Mesothelial cell of epicardium (in vitro differentiated cells): ENCODE data around the gene CHST2. TPM values are rescaled to one million over a fixed set of nuclear protein-coding genes. Genes with fewer than 3 reads are reported as not detected.

Experiments
- DNase-seq, 2 experiments: peaks; one replicate each; pipeline ENCODE4 v3.0.0; 2021; ENCODE audit warnings: low spot score in 2 of 2; ENCODE audit not compliant: unreplicated experiment in 2 of 2
- H3K27ac Mint-ChIP-seq: 2 replicates; pipeline ENCODE4 v1.8.0; 2021; ENCODE audit warnings: mixed read lengths
- H3K27me3 Mint-ChIP-seq: 2 replicates; pipeline ENCODE4 v1.8.0; 2021; ENCODE audit warnings: low read depth, mixed read lengths
- H3K36me3 Mint-ChIP-seq: 2 replicates; pipeline ENCODE4 v1.8.0; 2021; ENCODE audit warnings: mixed read lengths
- H3K4me1 Mint-ChIP-seq: 2 replicates; pipeline ENCODE4 v1.8.0; 2021; ENCODE audit warnings: mixed read lengths
- H3K4me3 Mint-ChIP-seq: 2 replicates; pipeline ENCODE4 v1.8.0; 2021; ENCODE audit warnings: mild to moderate bottlenecking, moderate library complexity, mixed read lengths
- H3K9me3 Mint-ChIP-seq: 2 replicates; pipeline ENCODE4 v1.8.0; 2021; ENCODE audit warnings: mixed read lengths
- CTCF ChIP-seq: fragments of 200-600 bp; sonication (generic); IDR thresholded peaks from one replicate; pipeline ENCODE4 v1.5.0; 2021; ENCODE audit warnings: antibody characterized with exemption; ENCODE audit not compliant: unreplicated experiment
- total RNA-seq: library from RNA; stranded (reverse); gene quantifications from 3 replicates; pipeline ENCODE4 v1.2.1, GENCODE V29; 2021

CHST2 gene
- total RNA-seq, 1 donor from 2014 or later: 11.8 TPM

GRCh38 chr3:143132246-143132980 lies 12.8 kb downstream of the CHST2 start:
- H3K4me1 Mint-ChIP-seq: no peaks in the 10 kb centered on the region

GRCh38 chr3:143134471-143134870 lies 14.9 kb downstream of the CHST2 start:
- Mint-ChIP-seq H3K27me3 (peaks cover 53% of the 10 kb centered on the region), H3K27ac (no peak overlapping the region), H3K9me3 (no peaks in the 10 kb centered on the region), H3K4me3 (no peak overlapping the region), H3K36me3 (no peaks in the 10 kb centered on the region), H3K4me1 (no peaks in the 10 kb centered on the region)
- DNase-seq: no peak
- TF ChIP-seq CTCF: no peak

More at GRCh38 chr3:143132246-143132980, 12.8 kb downstream of the CHST2 start:
- H3K4me3 Mint-ChIP-seq: no peak overlapping the region
- no peak overlapping the region for H3K27ac Mint-ChIP-seq
- no peaks in the 10 kb centered on the region for H3K36me3 Mint-ChIP-seq
- H3K27me3 Mint-ChIP-seq: peaks cover 62% of the 10 kb centered on the region
- no peak for DNase-seq
- no peaks in the 10 kb centered on the region for H3K9me3 Mint-ChIP-seq
- TF ChIP-seq CTCF: no peak

GRCh38 chr3:143135150-143135549 lies 15.6 kb downstream of the CHST2 start:
- Mint-ChIP-seq H3K36me3 (no peaks in the 10 kb centered on the region), H3K27ac (no peak overlapping the region), H3K4me1 (no peaks in the 10 kb centered on the region), H3K4me3 (no peak overlapping the region), H3K9me3 (no peaks in the 10 kb centered on the region), H3K27me3 (peaks cover 46% of the 10 kb centered on the region)
- no peak for TF ChIP-seq CTCF
- no peak for DNase-seq

- Mint-ChIP-seq H3K9me3 (no peaks in the 10 kb centered on the region), H3K36me3 (no peaks in the 10 kb centered on the region), H3K27ac (no peak overlapping the region), H3K4me3 (no peak overlapping the region), H3K27me3 (peaks cover 30% of the 10 kb centered on the region), H3K4me1 (no peaks in the 10 kb centered on the region)
- no peak for DNase-seq
- TF ChIP-seq CTCF: no peak
Observed at GRCh38 chr3:143137435-143138036, 18.0 kb downstream of the CHST2 start.

- no peak for TF ChIP-seq CTCF
- Mint-ChIP-seq H3K9me3 (no peaks in the 10 kb centered on the region), H3K27ac (no peak overlapping the region), H3K4me1 (no peaks in the 10 kb centered on the region), H3K4me3 (no peak overlapping the region), H3K27me3 (peaks cover 18% of the 10 kb centered on the region), H3K36me3 (no peaks in the 10 kb centered on the region)
- no peak for DNase-seq
Observed at GRCh38 chr3:143138953-143139352, 19.4 kb downstream of the CHST2 start.
